ENCODE measurements around the gene SRSF6. TPM values are rescaled to one million over a fixed set of nuclear protein-coding genes. Genes with fewer than 3 reads are reported as not detected.
A peak's percentile ranks its signal among the peaks of the same experiment; 100 is the strongest.
"Not testable (repeated sequence)": the region's sequence is repeated elsewhere in the genome, so short reads cannot be mapped to it uniquely, and the experiment has no call there.

SRSF6 gene
- polyA plus RNA-seq, 5 donors = 341 to 409 (median 403) TPM

DNA sequence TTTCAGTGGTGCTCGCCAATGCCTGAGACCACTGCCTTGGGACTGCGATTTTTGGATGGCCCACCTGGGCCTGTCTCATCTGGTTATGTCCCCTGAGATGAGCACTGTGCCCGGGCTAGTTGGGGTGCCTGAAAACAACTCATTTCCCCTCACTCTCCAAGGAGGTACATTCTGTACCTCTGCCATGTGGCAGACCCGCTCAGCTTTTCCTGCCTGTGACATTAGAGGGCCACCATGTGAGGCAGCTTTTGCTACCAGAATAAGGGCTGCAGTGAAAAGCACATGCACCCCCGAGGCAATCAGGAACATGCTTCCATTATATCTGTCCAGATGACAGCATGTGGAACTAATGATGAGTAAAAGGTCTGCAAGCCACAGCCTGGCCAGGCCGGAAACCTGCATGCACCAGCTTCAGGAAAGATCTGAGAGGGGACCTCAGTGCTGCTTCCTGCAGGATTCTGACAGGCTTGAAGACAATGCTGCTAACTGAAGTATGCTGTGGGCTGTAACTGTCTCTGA, 11.3 kb upstream of the SRSF6 start:
- DNase-seq = no peak

DNA sequence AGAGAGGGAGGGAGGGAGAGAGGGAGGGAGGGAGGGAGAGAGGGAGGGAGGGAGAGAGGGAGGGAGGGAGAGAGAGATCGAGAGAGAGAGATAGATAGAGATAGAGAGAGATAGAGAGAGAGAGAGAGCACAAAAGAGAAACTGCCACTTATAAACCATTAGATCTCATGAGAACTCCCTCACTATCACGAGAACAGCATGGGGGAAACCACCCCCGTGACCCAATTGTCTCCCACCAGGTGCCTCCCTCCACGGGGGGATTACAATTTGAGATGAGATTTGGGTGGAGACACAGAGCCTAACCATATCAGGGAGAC, 9.3 kb upstream of the SRSF6 start:
- not testable (repeated sequence) for DNase-seq

GRCh38 chr20:43448748-43449535, 8.8 kb upstream of the SRSF6 start:
- DNase-seq = peak in 1 of 2 donors; percentile 32

GRCh38 chr20:43450841-43451799, 6.6 kb upstream of the SRSF6 start:
- no peak for DNase-seq

GRCh38 chr20:43452404-43453126, 5.1 kb upstream of the SRSF6 start:
- no peak for DNase-seq

- not testable (repeated sequence) for DNase-seq
Measured at GRCh38 chr20:43456252-43456651, 1.4 kb upstream of the SRSF6 start.

DNA sequence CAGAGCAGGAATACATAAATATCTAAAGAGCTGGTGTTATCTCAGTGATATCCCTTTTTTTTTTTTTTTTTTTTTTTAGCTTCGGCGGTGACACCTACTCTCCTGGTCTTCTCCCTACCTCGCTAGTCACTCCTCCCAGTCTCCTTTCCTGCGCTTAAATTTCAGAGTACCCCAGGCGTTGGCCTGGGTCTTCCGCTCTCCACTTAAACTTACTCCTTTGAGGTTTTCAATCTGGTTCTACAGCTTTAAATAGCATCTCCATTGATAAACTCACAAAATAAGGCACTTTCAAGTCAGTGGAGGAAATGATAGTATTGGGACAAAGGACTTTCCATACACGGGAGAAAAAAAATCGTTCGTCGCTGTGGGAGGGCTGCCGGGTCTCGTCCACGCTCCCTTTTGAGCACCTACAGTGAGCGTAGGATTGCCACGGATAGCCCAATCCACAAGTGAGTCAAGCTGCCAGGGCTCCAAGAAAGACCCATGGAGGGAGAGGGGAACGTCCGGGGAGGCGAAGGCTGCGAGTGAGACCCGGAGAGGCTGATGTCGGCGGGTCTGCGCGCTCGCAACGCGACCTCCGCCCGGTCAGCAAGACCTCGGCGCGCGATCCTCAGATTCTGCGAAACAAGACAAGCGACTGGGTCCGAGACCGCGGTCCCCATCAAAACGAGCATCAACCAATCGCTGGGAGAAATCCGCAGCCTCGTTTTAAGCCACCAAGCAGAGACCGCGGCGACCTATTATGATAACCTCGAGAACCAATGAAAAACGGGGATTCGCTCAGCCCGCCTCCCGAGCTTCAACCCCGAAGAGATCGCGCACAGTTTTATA, 672 bp upstream of the SRSF6 start:
- DNase-seq = peak; percentile 93 to 96

DNA sequence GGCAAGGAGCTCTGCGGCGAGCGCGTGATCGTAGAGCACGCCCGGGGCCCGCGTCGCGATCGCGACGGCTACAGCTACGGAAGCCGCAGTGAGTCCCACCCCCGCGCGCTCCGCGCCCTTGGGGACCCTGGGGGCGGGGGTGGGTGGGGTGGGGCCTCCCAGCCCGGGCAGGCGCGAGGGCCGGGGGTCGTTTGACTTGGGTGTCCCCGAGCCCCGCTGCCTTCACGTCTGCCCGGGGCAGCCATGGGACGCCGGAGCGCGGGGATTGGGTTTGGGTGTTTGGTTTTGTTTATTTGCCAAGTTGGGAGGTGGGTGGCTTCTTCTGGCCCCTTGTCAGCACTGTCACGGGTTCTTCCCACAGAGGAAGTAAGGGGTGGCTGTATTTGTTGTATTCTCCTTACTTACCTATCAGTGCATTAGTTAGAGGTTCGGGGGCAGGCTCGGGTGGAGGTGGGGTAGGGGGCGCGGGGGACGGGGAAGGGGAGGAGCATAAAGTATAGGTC, 777 bp downstream of the SRSF6 start:
- no peak for DNase-seq

- peak in 1 of 2 donors; percentile 21 for DNase-seq
Measured at GRCh38 chr20:43459022-43459942, 1.6 kb downstream of the SRSF6 start.

DNA sequence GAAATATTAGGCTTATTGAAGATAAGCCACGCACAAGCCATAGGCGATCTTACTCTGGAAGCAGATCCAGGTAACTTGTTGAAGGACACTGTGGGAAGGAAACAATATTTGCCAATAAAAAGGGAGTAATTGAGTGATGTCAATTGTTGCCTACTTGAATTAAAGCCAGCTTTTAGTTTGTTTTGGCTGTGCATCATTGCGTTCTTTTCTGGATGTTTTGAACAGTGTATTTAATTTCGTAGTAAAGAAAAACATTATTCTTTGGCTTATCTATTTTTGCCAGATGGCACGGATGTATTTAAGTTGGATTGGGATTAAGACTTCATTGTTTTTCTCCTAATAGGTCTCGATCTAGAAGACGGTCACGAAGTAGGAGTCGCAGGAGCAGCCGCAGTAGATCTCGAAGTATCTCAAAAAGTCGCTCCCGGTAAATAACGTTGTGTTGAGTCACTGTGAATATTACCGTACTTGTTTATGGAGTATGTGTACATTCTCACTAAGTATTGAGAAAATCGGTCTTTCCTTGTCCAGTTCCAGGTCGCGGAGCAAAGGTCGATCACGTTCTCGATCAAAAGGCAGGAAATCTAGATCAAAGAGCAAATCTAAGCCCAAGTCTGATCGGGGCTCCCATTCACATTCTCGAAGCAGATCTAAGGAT, 2.6 kb downstream of the SRSF6 start:
- DNase-seq = no peak

- DNase-seq = no peak
Measured at GRCh38 chr20:43460830-43461200, 3.1 kb downstream of the SRSF6 start.

- DNase-seq = no peak
Measured at GRCh38 chr20:43461894-43462659, 4.4 kb downstream of the SRSF6 start.

DNA sequence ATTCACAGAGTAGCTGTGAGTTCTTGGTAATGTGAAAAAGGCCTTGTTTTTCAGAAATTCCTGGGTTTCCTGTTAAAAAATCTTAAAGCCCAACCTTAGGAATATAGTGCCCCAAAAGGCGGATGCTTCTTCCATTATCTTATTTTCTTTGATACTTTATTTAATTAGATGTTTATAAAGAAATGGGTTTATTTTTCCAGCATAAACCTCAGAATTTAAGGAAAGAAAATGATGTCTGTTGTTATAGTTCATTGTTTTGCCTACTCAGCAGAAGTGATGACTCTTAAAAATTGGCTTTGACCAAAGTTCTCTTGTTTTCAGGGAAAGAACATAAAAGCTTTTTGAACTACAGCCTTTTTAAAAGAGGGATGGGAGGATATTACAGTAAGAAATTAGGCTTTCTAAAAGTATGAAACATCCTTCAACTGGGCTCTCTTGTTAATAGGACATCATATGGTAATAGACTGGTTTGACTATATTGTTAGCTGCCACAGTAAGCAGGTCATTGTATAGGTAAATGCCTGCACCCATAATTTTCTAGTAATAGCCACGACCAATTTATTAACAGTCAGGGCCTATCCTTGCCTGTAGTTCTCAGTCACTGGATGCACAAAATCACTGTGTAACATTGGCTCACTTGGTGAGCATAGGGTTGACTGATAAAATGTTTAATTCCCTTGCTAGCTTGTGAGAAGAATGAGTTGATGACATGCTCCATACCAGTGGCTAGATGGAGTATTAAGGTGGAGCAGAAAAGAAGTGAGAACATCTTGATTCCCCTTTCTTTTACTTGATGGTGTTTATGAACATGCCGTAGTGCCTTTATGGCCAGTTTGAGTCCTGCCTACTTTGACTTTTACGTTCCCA, 5.2 kb downstream of the SRSF6 start:
- DNase-seq = no peak

GRCh38 chr20:43463527-43464218, 6.0 kb downstream of the SRSF6 start:
- no peak for DNase-seq

- no peak for DNase-seq
Measured at GRCh38 chr20:43464219-43464790, 6.6 kb downstream of the SRSF6 start.

DNA sequence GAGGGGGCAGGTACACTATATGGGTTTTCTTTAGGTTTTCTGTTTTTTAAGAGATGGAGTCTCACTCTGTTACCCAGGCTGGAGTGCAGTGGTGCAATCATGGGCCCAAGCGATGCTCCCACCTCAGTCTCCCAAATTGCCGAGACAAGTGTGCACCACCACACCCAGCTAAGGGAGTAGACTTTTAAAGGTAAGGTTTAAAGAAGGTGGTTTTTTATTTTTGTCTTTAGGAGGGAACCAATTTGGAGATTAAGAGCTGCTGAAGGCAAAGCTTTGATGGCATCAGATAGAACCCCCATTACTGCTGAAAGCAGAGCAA, 7.9 kb downstream of the SRSF6 start:
- no peak for DNase-seq

GRCh38 chr20:43467589-43467988, 9.9 kb downstream of the SRSF6 start:
- DNase-seq = no peak
